Limb (tissue), 2 donors: ENCODE data around the gene LIG1.
"Not testable (repeated sequence)": the region's sequence is repeated elsewhere in the genome, so short reads cannot be mapped to it uniquely, and the experiment has no call there.

Experiments used
- DNase-seq, 2 donors: peaks; one replicate each; pipeline ENCODE4 v3.0.0-alpha.2; 2016; ENCODE audit errors: extremely low spot score in 2 of 2

Gene LIG1

GRCh38 chr19:48085076-48085475 lies 85.1 kb downstream of the LIG1 start:
- no peak for DNase-seq

DNA sequence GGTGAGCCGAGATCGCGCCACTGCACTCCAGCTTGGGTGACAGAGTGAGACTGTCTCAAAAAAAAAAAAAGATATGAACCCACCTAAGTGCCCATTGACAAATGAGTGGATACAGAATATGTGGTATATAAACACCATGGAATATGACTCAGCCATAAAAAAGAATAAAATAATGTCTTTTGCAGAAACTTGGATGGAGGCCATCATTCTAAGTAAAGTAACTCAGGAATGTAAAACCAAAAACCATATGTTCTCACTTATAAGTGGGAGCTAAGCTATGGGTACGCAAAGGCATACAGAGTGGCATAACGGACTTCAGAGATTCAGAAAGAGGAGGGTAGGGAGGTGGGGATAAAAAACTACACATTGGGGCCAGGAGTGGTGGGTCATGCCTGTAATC lies 89.0 kb downstream of the LIG1 start:
- no peak for DNase-seq

GRCh38 chr19:48070177-48070769 lies 99.9 kb downstream of the LIG1 start:
- DNase-seq = not testable (repeated sequence)

- DNase-seq = no peak
These were observed 100.7 kb downstream of the LIG1 start for GRCh38 chr19:48069435-48069834.
